Smooth muscle cell of the brain vasculature (primary cell): ENCODE measurements around the gene TMEM141.
"Not testable (repeated sequence)": the region's sequence is repeated elsewhere in the genome, so short reads cannot be mapped to it uniquely, and the experiment has no call there.

Source experiments
- DNase-seq: peaks from one replicate; pipeline ENCODE4 v3.0.0-alpha.2; 2012; ENCODE audit warnings: low read depth, low spot score

Gene TMEM141

DNA sequence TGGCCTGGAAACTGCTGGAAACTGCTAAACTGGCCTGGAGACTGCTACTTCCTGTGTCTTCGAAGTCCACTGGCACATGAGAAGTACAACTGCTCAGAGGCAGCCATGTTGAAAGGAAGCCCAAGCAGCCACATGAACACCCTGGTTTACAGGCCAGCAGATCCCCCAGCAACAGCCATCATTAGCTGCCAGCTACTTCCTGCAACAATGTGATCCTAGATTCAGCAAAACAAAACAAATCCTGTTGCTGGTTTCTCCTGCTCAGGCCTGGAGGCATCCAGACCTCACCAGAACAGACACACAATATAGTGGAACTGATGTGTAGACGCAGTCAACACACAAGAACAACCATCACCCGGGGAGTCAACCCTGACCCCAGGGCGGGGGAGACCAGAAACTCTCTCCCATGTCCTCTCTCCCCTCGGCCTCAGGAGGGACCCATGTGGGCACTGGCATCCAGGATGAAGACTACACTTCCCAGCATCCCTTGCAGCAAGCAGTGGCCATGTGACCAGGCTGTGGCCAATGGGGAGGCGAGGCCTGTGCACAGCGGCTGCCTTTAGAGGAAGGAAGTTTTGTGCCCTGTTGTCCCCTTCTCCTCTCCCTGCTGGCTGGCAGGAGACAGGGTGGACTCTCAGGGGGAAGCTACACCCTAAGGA lies 17.6 kb upstream of the TMEM141 start:
- DNase-seq = no peak

DNA sequence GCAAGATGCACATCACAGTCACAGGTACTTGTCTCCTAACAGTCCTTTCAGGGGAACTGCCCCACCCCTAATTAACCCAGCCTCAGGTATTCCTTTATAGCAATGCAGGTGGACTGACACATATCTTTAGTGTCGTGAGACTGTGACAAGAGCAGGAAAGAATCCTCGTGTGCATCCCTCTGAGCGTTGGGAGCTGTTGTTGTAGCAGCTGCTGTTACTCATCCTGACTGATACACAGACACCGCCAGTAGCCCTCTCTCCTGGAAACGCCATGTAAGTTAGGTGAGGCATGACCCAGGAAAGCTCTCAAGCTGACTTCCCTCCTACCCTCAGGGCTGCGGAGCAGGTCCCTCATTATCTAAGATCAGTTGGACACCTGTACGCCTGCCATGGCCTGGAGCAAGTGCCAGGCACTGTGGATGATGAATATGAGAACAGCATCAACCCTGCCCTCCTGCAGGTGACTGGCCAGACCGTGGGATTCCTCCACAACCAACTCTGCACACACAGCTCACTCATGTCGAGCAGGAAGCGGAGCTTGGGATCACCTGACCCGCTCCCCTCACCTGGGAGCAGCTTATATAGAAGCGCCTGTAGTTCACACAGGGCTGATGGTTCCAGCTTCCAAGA lies 16.6 kb upstream of the TMEM141 start:
- DNase-seq = no peak

DNA sequence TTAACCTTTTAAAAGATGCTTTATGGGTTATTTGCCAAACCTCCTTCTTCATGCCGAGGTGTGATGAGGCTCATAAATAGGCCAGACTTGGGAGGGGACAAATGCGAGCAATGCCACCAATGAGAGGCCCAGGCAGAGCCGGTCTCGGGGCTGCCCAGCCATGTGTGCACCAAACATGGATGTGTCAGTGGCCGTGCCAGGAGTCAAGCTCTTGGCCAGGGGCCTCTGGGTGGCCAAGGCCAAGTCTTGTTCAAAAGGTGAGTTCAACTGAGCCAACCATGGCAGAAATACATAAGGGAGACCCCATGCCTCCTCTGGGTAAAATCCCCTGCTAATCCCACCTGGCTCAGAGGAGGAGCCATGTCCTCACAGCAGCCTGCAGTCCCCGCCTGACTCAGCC lies 16.0 kb upstream of the TMEM141 start:
- no peak for DNase-seq

DNA sequence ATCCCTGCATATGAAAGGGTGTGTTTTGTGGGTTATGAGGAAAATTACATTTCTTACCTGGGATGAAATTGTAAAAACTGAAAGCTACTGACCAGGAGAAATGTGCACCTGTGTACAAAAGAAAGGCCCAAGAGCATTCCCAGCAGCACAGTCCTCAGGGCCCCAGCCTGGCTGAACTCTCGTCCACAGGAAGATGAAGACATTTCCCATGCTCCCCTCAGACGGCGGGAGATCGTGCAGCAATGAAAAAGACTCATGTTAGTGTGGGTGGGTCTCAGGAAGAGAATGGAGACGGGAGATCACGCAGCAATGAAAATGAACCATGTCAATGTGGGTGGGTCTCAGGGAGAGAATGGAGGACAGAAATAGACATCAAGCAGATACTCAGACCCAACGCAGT lies 14.2 kb upstream of the TMEM141 start:
- DNase-seq = no peak

DNA sequence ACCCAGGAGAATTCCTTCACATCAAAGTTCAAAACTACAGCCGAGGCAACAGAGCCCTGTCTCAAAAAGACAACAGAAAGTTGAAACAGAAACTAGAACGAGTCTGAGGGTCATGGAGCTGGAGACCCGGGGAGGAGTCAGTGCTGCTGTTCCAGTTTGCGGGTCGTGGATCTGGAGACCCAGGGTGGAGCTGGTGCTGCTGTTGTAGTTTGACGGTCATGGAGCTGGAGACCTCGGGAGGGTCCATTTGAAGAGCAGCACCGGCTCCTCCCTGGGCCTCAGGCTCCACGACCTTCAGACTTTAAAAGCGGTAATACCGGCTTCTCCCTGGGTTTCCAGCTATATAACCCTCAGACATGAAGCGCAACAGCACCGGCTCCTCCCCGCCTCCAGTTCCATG lies 13.8 kb upstream of the TMEM141 start:
- DNase-seq = no peak

DNA sequence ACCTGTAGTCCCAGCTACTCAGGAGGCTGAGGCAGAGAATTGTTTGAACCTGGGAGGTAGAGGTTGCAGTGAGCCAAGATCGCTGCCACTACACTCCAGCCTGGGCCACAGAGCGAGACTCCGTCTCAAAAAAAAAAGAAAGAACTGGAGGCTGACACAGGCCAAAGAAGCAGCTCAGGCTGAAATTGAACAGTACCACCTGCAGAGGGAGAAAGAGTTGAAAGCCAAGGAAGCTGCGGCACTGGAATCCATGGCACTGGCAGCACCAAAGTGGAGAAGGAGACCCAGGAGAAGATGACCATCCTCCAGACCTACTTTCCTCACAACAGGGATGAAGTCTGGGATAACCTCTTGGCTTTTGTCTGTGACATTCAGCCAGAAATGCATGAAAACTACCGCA lies 11.3 kb upstream of the TMEM141 start:
- DNase-seq = no peak

DNA sequence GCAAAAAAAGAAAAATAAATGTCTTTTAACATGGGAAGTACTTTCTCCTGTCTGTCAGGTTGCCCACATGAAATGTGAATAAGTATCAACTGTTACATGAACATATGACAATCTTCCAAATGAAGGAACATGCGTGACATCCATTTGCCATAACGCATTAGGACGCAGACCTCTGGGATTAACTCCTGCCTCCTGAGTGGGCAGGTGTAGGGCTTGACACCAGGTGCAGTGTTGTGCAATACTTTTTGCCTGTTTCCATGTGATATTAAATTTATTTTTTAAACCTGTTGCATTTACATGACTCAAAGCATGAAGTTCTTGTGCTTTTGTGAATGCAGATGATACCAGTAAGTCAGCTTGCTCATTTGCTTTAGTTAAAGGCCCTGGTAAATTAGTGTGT lies 8.7 kb upstream of the TMEM141 start:
- no peak for DNase-seq

DNA sequence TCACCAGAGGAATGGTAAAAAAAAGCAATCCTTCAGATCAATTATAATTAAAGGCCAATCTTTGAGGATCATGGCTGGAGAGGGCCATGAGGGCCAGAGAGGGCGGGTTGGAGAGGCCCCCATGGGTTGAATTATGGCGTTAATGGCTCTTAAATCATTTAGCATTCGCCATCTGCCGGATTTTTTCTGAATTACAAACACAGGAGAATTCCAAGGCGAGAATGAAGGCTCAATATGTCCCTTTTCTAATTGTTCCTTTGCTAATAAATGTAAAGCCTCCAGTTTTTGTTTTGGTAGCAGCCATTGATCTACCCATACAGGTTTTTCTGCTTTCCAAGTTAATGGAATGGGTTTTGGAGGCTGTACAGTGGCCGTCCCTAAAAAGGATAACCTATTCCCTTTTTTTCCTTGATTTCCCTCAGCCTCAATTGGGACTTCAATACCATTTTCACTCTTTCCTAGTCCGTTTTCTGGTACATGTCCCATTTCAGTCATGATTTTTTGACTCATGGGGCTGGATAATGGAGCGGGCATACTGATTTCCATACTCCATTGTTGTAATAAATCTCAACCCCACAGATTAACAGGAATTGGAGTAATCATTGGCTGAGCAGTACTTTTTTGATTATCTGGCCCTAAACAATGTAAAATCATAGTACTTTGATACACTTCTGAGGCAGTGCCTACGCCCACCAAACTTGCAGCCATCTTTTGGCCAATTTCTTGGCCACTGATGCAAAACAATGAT lies 6.7 kb upstream of the TMEM141 start:
- DNase-seq = no peak

GRCh38 chr9:136784997-136785361 lies 6.2 kb upstream of the TMEM141 start:
- DNase-seq = no peak

DNA sequence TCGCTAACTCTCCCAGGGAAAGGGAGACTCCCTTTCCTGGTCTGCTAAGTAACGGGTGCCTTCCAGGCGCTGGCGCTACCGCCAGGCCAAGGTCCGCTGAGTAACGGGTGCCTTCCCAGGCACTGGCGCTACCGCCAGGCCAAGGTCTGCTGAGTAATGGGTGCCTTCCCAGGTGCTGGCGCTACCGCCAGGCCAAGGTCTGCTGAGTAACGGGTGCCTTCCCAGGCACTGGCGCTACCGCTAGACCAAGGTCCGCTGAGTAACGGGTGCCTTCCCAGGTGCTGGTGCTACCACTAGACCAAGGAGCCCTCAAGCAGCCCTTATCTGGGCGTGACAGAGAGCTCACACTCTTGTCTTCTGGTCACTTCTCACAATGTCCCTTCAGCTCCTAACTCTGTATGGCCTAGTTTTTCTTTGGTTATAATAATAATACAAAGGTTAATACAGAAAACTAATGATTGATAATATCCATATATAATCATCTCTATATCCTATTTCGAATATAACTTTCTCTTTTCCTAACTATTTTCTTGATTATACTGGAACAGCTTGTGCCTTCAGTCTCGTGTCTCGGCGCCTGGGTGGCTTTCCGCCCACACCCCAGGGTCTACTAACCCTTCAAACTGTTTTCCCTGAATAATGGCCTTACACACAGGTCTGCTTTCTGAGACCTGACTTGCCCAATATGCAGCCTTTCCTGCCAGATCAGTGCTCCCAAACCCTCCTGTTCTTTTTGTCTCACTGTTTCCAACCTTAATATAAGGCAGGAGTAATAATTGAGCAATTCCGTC lies 5.4 kb upstream of the TMEM141 start:
- DNase-seq = not testable (repeated sequence)

GRCh38 chr9:136786451-136786850 lies 4.7 kb upstream of the TMEM141 start:
- no peak for DNase-seq

GRCh38 chr9:136786983-136787382 lies 4.2 kb upstream of the TMEM141 start:
- not testable (repeated sequence) for DNase-seq

GRCh38 chr9:136787690-136788400 lies 3.3 kb upstream of the TMEM141 start:
- DNase-seq = no peak

DNA sequence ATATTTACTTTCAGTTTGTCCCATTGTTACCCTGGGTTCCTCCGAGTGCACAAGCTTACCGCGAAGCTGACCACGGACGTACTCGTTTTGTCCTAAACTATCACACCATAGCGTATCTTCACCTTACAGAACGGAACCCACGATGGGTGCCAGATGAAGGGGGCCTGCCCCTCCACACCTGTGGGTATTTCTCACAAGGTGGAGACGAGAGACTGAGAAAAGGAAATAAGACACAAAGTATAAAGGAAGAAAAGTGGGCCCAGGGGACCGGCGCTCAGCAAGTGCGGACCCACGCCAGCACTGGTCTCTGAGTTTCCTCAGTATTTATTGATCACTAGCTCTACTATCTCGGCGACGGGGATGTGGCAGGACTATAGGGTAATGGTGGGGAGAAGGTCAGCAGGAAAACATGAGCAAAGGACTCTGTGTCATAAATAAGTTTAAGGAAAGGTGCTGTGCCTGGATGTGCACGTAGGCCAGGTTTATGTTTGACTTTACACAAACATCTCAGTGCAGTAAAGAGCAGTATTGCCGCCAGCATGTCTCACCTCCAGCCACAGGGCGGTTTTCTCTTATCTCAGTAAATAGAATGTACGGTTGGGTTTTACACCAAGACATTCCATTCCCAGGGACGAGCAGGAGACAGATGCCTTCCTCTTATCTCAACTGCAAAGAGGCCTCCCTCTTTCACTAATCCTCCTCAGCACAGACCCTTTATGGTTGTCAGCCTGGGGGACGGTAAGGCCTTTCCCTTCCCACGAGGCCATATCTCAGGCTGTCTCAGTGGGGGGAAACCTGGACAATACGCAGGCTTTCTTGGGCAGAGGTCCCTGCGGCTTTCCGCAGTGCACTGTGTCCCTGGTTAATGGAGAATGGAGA lies 2.3 kb upstream of the TMEM141 start:
- DNase-seq = not testable (repeated sequence)

DNA sequence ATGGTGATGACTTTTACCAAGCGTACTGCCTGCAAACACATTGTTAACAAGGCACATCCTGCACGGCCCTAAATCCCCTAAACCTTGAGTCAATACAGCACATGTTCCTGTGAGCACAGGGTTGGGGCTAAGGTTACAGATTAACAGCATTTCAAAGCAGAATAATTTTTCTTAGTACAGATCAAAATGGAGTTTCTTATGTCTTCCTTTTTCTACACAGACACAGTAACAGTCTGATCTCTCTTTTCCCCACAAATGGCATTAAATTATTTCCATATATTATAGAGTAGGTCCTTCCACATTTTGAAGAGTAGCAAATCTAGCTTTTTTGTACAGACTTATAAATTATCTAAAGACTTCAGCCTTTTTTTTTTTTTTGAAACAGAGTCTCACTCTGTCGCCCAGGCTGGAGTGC lies 1.6 kb upstream of the TMEM141 start:
- no peak for DNase-seq

DNA sequence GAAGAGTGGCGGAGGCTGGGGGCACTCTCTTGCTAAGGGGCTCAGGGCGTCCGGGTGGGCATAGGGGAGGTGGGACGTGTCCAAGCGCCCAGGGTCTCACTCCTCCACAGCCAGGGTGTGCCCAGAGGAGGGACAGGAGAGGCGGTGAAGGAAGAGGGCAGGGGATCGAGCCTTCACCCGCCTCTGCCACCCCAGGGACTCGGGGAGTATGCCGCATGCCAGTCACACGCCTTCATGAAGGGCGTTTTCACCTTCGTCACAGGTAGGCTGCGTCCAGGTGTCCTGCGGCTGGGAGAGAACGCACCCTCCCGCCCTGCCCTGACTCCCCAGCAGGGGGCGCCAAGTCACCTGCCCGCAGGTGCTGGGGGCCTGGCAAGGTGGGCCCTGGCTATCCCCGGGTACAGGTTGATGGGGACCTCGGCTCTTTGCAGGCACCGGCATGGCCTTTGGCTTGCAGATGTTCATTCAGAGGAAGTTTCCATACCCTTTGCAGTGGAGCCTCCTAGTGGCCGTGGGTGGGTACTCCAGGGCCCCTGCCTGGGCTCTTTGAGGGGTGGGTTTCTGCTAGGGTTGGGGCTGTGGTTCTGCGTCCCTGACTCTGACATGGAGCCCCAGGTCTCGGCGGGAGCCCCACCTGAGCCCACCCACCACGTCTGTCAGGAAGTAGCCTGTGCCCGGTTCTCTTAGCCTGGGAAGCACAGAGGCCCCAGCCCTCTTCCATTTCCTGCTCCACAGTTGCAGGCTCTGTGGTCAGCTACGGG lies 552 bp downstream of the TMEM141 start:
- DNase-seq = no peak

GRCh38 chr9:136792321-136793085 lies 1.4 kb downstream of the TMEM141 start:
- DNase-seq = no peak

DNA sequence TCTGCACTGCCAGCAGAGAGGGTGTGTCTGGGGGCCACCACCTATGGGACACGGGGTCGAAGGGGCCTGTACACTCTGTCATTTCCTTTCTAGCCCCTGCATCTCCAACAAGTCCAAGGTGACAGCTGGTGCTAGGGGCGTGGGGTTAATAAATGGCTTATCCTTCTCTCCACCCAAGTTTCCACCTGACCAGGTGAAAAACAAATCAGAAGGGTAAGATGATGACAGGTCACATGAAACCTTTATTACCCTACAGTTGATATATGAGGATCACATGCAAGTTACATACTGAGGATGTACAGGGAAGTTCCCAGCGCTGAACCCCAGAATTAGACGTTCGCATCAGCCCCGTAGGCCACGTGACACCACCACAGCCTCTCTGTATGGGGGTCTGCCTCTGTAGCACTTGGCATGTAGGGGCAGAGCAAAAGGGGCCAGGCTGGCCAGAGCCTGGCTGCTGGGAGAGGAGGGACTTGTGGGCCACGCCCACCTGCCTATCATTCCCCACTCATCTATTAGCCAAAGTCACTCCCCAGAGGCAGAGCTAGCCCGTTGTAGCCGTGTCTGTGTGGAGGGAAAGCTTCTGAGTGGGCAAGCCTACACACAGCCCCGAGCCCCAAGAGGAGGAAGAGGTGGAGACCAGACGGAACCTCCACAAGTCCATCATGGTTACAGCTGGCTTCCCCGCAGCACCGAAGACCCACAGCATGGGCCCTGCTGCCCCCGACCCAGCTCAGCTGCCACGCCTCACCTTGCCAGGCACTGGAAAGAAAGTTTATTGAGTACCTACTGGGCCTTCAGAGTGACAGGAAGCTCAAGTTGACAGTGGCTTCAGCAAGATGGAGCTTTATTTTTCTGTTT lies 2.2 kb downstream of the TMEM141 start:
- DNase-seq = no peak
